ENCODE data around the gene XRCC2. TPM values are rescaled to one million over a fixed set of nuclear protein-coding genes. Genes with fewer than 3 reads are reported as not detected.

Gene XRCC2
- total RNA-seq, 2 donors from 2014 or later, result 0.14 to 0.49 TPM

DNA sequence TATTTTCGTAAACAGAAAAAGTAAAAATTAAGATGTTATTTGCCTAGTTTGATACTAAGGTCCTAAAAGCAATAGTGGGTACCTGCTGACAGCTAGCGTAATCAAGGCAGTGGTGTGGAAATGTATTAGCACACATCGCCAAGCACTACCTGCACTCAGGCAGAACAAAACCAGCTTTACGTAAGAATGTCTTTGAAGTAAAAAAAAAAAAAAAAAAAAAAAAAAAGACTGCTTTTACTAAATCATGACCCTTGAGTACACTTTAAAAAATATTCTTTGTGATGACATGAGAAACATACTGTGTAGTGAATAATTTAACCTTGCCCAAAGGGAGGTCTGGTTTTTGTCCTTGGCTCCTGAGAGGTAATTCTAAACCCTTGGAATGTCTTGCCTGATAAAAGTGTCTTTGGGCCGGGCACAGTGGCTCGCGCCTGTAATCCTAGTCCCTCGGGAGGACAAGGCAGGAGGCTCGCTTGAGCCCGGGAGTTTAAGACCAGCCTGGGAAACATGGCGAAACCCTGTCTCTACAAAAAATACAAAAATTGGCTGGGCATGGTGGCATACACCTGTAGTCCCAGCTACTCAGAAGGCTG lies 12.7 kb downstream of the XRCC2 start:
- TF ChIP-seq, protein P1, sequence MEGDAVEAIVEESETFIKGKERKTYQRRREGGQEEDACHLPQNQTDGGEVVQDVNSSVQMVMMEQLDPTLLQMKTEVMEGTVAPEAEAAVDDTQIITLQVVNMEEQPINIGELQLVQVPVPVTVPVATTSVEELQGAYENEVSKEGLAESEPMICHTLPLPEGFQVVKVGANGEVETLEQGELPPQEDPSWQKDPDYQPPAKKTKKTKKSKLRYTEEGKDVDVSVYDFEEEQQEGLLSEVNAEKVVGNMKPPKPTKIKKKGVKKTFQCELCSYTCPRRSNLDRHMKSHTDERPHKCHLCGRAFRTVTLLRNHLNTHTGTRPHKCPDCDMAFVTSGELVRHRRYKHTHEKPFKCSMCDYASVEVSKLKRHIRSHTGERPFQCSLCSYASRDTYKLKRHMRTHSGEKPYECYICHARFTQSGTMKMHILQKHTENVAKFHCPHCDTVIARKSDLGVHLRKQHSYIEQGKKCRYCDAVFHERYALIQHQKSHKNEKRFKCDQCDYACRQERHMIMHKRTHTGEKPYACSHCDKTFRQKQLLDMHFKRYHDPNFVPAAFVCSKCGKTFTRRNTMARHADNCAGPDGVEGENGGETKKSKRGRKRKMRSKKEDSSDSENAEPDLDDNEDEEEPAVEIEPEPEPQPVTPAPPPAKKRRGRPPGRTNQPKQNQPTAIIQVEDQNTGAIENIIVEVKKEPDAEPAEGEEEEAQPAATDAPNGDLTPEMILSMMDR (IDR thresholded peaks at IDR 0.05), result no peak
- no peak for ATAC-seq (ENCODE audit: insufficient number of reproducible peaks, low FRiP score, low read depth)
- H3K4me1 ChIP-seq (ENCODE audit: control insufficient read depth in 1 of 2, low read depth in 2 of 2), result no peaks in the 10 kb centered on the region

DNA sequence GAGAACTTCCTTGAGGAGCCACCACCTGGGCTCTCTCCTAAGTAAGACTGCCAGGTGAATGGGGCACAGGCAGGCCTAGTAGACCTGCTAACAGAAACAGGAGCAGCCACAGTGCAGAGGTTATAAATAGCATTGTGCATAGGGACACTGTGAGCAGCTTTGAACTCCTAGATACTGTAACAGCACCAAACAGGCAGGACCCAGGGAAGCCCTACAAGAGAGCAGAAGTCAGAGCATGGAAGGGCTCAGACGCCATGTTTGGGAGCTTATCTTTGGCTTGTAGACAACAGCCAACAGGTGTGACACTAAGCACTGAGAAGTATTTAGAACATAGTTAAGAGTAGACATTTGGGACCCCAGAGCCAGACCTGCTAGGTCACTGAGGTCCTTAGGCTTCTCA lies 14.5 kb downstream of the XRCC2 start:
- H3K36me3 ChIP-seq, result no peaks in the 10 kb centered on the region
- no peaks in the 10 kb centered on the region for H3K4me1 ChIP-seq (ENCODE audit: control insufficient read depth in 1 of 2, low read depth in 2 of 2)
- no peak overlapping the region for H3K27ac ChIP-seq
- no peak for ATAC-seq (ENCODE audit: insufficient number of reproducible peaks, low FRiP score, low read depth)
- no peaks in the 10 kb centered on the region for H3K27me3 ChIP-seq (replicated peaks; ENCODE audit: insufficient read depth)
- TF ChIP-seq, protein P1 (IDR thresholded peaks at IDR 0.05), result no peak
- no peak for DNase-seq (ENCODE audit: low spot score)
- no peaks in the 10 kb centered on the region for H3K9me3 ChIP-seq
- no peak overlapping the region for H3K4me3 ChIP-seq

More for the DNA sequence above, 12.7 kb downstream of the XRCC2 start:
- Histone ChIP-seq H3K4me3 (no peak overlapping the region), H3K36me3 (no peaks in the 10 kb centered on the region), H3K27me3 (replicated peaks; ENCODE audit: insufficient read depth) (no peaks in the 10 kb centered on the region), H3K27ac (no peak overlapping the region), H3K9me3 (no peaks in the 10 kb centered on the region)
- DNase-seq (ENCODE audit: low spot score), result no peak

DNA sequence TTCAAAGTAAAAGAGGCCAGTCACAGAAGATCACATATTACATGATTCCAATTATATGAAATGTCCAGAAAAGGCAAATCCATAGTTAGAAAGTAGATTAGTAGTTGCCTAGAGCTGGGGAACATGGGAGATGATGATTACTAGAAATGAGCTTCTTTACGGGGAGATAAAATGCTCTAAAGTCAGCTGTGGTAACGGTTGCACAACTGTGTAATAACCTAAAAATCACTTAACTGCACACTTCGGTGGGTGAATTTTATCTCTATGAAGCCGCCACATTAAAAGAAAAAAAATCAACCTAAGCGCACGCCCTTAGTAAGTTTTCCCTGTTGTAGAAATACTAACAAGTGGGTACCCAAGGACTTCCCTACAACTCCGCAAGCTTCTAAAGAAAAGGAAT lies 15.9 kb downstream of the XRCC2 start:
- Histone ChIP-seq H3K36me3 (no peaks in the 10 kb centered on the region), H3K27me3 (replicated peaks; ENCODE audit: insufficient read depth) (no peaks in the 10 kb centered on the region), H3K4me3 (no peak overlapping the region), H3K4me1 (ENCODE audit: control insufficient read depth in 1 of 2, low read depth in 2 of 2) (no peaks in the 10 kb centered on the region), H3K9me3 (no peaks in the 10 kb centered on the region), H3K27ac (no peak overlapping the region)
- DNase-seq (ENCODE audit: low spot score) (no peak), ATAC-seq (ENCODE audit: insufficient number of reproducible peaks, low FRiP score, low read depth) (no peak)
- TF ChIP-seq, protein P1 (IDR thresholded peaks at IDR 0.05), result no peak

DNA sequence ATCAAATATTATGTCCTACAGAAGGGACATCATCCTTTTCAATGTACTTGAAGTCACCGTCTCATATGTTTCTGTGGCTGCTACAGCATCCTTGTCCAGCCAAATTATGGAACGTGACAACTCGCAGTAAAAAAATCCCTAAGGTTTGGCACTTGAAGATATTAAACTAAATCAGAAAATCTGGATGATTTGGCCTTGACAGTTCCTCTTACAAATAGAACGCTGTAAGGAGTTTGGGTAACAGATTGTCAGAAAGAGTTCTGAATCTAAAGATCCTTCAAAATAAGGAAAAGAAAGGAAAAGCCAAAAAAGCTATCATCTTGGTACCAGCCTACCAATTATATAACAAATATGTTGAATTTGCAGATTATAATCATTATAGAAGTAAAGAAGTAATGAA lies 21.0 kb downstream of the XRCC2 start:
- ATAC-seq (ENCODE audit: insufficient number of reproducible peaks, low FRiP score, low read depth) (no peak), DNase-seq (ENCODE audit: low spot score) (no peak)
- Histone ChIP-seq H3K27ac (no peak overlapping the region), H3K36me3 (no peaks in the 10 kb centered on the region), H3K4me1 (ENCODE audit: control insufficient read depth in 1 of 2, low read depth in 2 of 2) (no peaks in the 10 kb centered on the region), H3K9me3 (no peaks in the 10 kb centered on the region), H3K27me3 (replicated peaks; ENCODE audit: insufficient read depth) (no peaks in the 10 kb centered on the region), H3K4me3 (no peak overlapping the region)
- TF ChIP-seq, protein P1 (IDR thresholded peaks at IDR 0.05), result no peak

DNA sequence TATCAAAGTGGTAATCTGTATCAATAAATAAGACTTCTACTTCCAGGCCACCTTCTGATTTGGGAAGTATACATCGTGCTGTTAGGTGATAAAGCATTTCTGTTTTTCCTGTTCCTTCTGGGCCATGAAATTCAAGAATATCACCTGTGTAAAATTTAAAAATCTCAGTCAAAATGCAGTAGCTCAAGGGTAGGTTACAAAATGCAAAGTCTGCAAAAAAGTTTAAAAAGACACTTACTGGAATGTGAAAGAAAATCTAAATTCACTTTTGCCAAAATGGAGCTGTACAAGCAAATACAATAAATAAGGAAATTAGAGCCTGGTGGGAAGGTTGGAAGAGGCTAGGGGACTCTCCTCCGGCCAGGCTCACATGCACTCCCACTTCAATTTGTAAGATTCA lies 26.7 kb downstream of the XRCC2 start:
- Histone ChIP-seq H3K27ac (no peak overlapping the region), H3K4me1 (ENCODE audit: control insufficient read depth in 1 of 2, low read depth in 2 of 2) (no peaks in the 10 kb centered on the region), H3K4me3 (no peak overlapping the region), H3K9me3 (no peaks in the 10 kb centered on the region), H3K27me3 (replicated peaks; ENCODE audit: insufficient read depth) (no peaks in the 10 kb centered on the region), H3K36me3 (no peaks in the 10 kb centered on the region)
- DNase-seq (ENCODE audit: low spot score), result no peak
- no peak for ATAC-seq (ENCODE audit: insufficient number of reproducible peaks, low FRiP score, low read depth)
- TF ChIP-seq, protein P1 (IDR thresholded peaks at IDR 0.05), result no peak
